ENCODE data around the gene MYO3A.

GRCh38 chr10:26197248-26197647 is 263.2 kb downstream of the MYO3A start:
- TF ChIP-seq, protein P1, sequence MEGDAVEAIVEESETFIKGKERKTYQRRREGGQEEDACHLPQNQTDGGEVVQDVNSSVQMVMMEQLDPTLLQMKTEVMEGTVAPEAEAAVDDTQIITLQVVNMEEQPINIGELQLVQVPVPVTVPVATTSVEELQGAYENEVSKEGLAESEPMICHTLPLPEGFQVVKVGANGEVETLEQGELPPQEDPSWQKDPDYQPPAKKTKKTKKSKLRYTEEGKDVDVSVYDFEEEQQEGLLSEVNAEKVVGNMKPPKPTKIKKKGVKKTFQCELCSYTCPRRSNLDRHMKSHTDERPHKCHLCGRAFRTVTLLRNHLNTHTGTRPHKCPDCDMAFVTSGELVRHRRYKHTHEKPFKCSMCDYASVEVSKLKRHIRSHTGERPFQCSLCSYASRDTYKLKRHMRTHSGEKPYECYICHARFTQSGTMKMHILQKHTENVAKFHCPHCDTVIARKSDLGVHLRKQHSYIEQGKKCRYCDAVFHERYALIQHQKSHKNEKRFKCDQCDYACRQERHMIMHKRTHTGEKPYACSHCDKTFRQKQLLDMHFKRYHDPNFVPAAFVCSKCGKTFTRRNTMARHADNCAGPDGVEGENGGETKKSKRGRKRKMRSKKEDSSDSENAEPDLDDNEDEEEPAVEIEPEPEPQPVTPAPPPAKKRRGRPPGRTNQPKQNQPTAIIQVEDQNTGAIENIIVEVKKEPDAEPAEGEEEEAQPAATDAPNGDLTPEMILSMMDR (IDR thresholded peaks at IDR 0.05) = no peak
- no peak for TF ChIP-seq EZH2 (IDR thresholded peaks at IDR 0.05; ENCODE audit: borderline replicate concordance, insufficient read depth, low read depth, low read length, poor library complexity, severe bottlenecking)

Measured in B cell (primary cell).